Stimulated activated CD8-positive, alpha-beta memory T cell treated with anti-CD3 and anti-CD28 coated beads, Interleukin-7, amount 100 ng/mL, for 48 hours (primary cell): Measurements from ENCODE around the gene EYA4.

Experiments used
- DNase-seq, 2 donors: peaks; one replicate each; pipeline ENCODE4 v3.0.0-alpha.2; 2020; ENCODE audit warnings: low read depth in 1 of 2; ENCODE audit errors: extremely low read depth in 1 of 2

Gene EYA4

GRCh38 chr6:133432021-133432989 is 191.1 kb downstream of the EYA4 start:
- DNase-seq: no peak

- no peak for DNase-seq
Observed at GRCh38 chr6:133435065-133435728, 194.0 kb downstream of the EYA4 start.

DNA sequence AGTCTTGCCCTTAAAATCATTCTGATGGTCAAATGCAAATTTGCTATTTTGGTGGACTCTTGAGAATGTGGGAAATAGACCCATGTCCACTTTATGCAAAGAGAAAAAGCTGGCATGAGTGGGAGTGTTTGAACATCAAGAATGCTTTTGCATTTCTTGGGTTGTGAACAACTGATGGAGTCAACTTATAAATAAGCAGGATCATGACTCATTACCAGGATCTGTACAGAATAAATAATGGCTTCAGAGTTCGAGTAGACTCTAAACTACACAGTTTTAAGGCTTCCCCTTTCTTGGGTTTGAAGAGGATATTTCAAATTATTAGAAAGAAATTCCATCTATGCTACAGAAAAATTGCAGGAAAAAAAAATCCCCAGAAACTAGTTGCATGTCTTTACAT is 195.5 kb downstream of the EYA4 start:
- DNase-seq: no peak

DNA sequence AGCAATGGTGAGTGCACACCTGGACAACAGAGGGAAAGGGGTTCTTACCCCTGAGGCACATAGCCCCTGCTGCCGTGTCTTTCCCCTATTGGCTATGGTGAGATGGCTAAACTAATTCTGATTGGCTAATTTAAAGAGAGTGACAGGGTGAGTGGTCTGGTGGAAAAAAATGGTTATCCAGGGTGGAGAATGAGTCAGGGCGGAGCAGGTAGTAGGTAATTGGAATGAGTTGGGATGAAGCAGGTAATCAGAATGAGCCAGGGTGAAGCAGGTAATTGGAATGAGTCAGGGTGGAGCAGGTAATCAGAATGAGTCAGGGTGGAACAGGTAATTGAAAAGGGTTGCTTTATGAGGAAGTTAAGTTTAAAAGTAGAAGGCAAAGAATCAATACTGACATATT is 200.3 kb downstream of the EYA4 start:
- DNase-seq: no peak

- DNase-seq: no peak
Observed at GRCh38 chr6:133446789-133447188, 205.6 kb downstream of the EYA4 start.

DNA sequence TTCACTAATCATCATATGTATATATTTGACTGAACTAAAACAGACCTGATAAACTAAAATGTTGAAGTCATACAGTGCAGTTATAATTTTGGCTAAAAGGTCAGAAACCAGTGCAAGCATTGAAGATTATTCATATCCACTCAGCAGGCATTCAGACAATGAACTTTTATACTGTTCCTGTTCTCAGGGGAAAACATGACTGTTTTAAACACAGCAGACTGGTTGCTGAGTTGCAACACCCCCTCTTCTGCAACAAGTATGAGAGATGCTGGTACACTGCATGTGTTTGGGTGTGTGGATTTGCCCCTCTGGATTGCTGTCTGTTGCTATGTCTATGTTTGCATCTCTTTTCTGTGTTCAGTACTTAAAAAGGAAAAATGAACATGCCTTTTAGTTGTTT is 206.8 kb downstream of the EYA4 start:
- no peak for DNase-seq

DNA sequence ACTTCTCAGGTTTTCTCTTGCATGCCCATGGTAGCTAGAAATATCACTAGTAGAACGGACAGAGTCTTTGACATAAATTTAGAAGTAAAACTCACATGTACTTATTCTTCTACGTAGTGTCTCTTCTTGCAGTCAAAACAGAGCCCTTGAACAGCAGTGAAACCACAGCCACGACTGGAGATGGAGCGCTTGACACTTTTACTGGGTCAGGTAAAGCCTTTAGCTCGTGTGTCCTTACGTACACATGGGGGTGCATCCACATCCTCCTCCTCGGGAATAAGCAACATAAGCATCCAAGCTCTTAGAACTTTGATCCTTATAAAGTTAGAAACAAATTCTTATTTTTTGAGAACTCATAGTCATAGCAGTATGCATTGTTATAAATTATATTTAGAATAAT is 215.3 kb downstream of the EYA4 start:
- no peak for DNase-seq

GRCh38 chr6:133456944-133457343 is 215.8 kb downstream of the EYA4 start:
- DNase-seq: no peak

GRCh38 chr6:133460101-133460500 is 218.9 kb downstream of the EYA4 start:
- no peak for DNase-seq

- DNase-seq: no peak
Observed at GRCh38 chr6:133463790-133464189, 222.6 kb downstream of the EYA4 start.

DNA sequence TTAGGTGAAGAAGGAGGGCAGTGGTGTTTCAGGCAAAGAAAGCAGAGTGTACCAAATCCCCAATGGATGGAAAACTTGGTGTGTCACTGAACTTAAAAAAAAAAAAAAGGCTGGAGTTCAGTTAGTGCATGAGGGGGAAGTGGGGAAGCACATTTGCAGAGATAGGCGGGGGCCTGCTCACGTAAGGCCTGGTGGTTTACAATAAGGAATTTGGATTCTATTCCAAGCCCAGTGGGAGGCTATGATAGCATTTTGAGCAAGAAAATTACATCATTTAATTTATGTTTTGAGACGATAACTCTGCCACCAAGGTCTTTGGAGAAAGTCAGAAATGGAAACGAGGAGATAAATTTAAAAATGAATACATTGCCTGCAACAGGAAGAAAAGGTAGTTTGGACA is 225.5 kb downstream of the EYA4 start:
- no peak for DNase-seq

DNA sequence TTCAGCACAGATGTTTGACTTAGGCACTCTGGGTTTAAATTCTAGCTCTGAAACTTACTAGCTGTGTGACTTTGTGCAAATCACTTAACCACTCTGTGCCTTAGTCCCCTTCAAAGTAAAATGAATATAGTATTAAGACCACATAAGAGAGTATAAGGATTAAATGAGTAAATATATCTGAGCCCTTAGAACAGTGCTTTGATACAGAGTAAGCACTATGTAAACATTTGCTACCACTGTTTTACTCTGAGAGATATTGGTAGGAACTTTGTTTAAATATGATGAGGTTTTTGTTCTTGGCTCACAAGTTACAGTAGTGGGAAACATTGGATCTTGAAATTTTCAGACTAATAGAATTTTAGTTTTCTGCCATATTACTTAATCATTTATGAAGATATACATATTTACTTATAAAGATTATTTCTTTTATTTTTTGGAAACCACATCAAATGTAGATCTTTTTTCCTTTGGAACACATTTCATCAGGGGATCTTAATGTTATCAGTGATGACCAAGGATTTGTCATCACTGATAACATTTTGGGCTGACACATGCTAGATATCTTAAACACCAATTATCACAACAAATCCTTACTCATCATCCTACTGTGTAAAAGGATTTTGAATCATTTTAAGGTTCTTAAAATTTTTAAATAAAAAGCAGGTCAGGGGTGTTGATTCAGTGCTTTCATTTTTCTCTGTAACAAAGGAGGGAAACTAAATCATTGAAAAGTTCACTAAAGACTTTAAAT is 226.2 kb downstream of the EYA4 start:
- no peak for DNase-seq

GRCh38 chr6:133467982-133468380 is 226.8 kb downstream of the EYA4 start:
- no peak for DNase-seq

GRCh38 chr6:133468591-133468990 is 227.4 kb downstream of the EYA4 start:
- DNase-seq: no peak

GRCh38 chr6:133474516-133474915 is 233.4 kb downstream of the EYA4 start:
- DNase-seq: no peak

DNA sequence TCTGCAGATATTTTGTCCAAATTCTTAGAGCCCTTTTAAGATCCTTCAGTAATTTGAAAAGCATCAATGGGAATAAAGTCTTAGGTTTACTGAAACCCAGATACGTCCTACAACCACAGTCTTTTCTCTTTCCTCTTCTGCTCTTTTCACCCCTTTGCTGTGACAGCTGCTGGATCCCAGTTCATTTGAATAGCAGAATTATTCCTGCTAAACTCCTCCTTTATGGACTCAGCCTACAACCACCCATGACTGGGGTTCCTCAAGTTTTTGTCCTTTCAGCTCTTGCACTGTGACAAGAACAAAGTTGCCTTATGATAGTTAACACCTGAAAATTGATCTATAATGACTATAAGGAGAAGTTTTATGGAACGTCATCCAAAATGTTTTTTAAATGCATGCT is 237.5 kb downstream of the EYA4 start:
- DNase-seq: no peak

DNA sequence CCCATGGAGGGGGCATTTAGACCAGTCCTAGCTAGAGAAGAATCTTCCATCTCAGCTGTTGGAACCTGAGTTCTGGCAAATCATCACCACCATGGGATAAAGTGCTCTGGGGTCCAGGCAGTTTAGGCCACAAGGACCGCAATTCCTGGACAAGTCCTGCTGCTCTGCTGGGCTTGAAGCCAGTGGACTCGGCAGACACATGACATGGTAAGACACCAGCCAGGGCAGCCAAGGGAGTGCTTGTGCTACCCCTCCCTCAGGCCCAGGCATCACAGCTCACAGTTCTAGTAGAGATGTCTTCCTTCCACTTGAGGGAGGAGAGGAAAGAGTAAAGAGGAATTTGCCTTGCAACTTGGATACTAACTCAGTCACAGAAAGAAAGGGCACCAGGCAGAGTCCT is 246.0 kb downstream of the EYA4 start:
- no peak for DNase-seq

DNA sequence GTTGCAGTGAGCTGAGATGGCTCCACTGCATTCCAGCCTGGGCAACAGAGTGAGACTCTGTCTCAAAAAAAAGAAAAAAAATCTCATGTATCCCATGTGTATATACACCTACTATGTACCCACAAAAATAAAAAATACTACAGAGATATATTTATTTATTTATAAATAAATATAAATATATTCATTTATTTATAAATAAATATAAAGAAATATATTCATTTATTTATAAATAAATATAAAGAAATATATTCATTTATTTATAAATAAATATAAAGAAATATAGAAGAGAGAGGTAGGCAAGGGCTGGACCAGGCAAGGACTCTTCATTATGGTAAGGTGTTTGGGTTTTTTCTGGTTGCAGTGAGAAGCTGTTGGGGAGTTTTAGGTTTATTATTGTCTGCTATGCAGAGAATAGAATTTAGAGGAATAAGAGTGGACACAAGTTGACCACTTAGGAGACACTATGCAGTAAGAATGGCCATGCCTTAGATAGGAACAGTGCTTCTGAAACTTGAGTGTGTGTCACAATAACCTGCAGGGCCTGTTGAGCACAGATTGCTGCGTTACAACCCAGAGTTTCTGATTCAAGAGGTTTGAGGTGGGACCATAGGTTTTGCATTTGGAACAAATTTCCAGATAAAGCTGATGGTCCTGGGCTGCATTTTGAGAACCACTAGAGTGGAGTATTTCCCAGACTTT is 254.2 kb downstream of the EYA4 start:
- no peak for DNase-seq

DNA sequence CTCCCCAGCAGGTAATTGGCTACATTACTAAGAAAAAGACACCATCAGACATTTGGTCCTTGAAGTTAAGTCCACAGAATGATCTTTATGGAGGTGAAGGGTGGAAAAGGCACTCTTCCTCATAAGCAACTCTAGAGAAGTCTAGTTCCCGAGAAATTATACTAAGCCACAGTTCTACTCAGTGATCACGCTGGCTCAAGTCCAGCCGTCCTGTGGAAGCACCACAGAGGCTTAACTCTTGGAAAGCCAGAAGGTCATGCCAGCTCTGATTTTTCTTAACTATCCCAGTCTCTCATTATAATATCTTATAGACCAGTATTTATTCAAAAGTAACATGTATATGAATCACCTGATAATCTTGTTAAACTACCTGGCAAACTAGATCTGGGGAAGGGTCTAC is 258.5 kb downstream of the EYA4 start:
- DNase-seq: no peak

DNA sequence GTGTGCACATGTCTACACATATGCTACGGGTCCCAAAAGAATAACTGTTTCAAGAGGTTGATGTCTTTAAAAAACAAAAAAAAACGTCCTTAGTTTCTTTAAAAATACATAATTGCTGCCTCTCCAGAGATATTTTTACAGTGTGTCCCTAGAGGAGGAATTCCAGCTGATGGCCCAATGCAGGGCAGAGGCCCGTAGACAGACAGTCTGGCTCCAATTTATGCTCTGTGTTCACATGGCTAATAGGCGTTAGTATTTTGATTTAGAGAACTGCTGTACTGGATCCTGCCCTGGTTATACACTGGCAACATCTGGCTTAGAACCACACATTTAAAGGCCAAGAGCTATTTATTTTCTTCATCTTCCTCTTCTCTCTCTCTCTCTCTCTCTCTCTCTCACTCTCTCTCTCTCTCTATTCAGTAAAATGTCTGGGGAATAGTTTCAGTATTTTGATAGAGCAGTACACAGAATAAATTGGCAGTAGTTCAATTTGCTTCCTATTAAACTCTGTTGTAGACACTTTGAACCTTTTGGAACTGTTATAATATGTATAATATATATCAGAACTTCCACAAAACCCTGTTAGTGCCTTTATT is 260.6 kb downstream of the EYA4 start:
- DNase-seq: no peak
